A549 (cell line): ENCODE data around the gene TECRL. TPM values are rescaled to one million over a fixed set of nuclear protein-coding genes. Genes with fewer than 3 reads are reported as not detected.

Source experiments
- ATAC-seq, 2 experiments: fragments of 200-7000 bp in 1 of 2; fragments of >200 bp in 1 of 2; cut with Nextera tagmentation in 1 of 2; cut with Tn5 transposase in 1 of 2; 3 replicates each; pipeline versions ENCODE4 v1.8.0 to v1.9.1; 2018 to 2020; ENCODE audit warnings: mild to moderate bottlenecking in 1 of 2, moderate library complexity in 1 of 2
- CTCF ChIA-PET: fragments of 300-600 bp; sonication (Branson Sonifier 250); formaldehyde crosslinking; extraction: SDS; loops from one replicate; lab custom pipeline; 2021; ENCODE audit warnings: antibody characterized with exemption, inconsistent platforms; lab: Yijun Ruan, JAX
- POLR2A ChIA-PET: fragments of 350-600 bp; formaldehyde crosslinking; extraction: SDS; loops from one replicate; lab custom pipeline; 2021; ENCODE audit warnings: antibody characterized with exemption, inconsistent platforms; lab: Yijun Ruan, JAX
- DNase-seq, 2 experiments: peaks; one replicate each; pipeline versions ENCODE4 v3.0.0 to v3.0.0-alpha.2; 2011 to 2016; ENCODE audit warnings: low read depth in 1 of 2, low spot score in 1 of 2
- FAIRE-seq: peaks from 2 replicates; lab custom pipeline; 2011; peaks lifted over from hg19 to GRCh38; lab: Jason Lieb, UNC
- H3K27ac ChIP-seq, 2 experiments: fragments of >200 bp; sonication (Bioruptor Twin); formaldehyde crosslinking; 3 replicates each; pipeline ENCODE4 v1.5.1; 2016 to 2017
- H3K4me1 ChIP-seq: fragments of >200 bp; sonication (Bioruptor Twin); formaldehyde crosslinking; 3 replicates; pipeline ENCODE4 v1.6.1; 2016
- H3K4me2 ChIP-seq: fragments of >200 bp; sonication (Bioruptor Twin); formaldehyde crosslinking; 3 replicates; pipeline ENCODE4 v1.6.1; 2016
- H3K4me3 ChIP-seq: fragments of >200 bp; sonication (Bioruptor Twin); formaldehyde crosslinking; 3 replicates; pipeline ENCODE4 v1.5.1; 2016
- H3K9me3 ChIP-seq: fragments of >200 bp; sonication (Bioruptor Twin); formaldehyde crosslinking; 3 replicates; pipeline ENCODE4 v1.6.1; 2016
- CBX8 ChIP-seq: fragments of 200-600 bp; sonication (generic); IDR thresholded peaks from 2 replicates; pipeline ENCODE4 v1.6.1; 2016
- EHF ChIP-seq: fragments of 250-450 bp; sonication (Bioruptor Pico); IDR thresholded peaks from 2 replicates; pipeline ENCODE4 v1.5.0; 2020; ENCODE audit warnings: mild to moderate bottlenecking
- EHMT2 ChIP-seq: fragments of 200-600 bp; sonication (generic); IDR thresholded peaks from 2 replicates; pipeline ENCODE4 v1.6.1; 2016; ENCODE audit warnings: antibody characterized with exemption, low read depth, mild to moderate bottlenecking, moderate library complexity
- EP300 ChIP-seq, 2 experiments: fragments of >200 bp; sonication (Bioruptor Twin); formaldehyde crosslinking; IDR thresholded peaks; 2 replicates in 1 of 2; 3 replicates in 1 of 2; pipeline ENCODE4 v1.6.1; 2016 to 2017
- FOSB ChIP-seq: fragments of 250-450 bp; sonication (Bioruptor Pico); IDR thresholded peaks from 2 replicates; pipeline ENCODE4 v1.5.0; 2020; ENCODE audit warnings: mild to moderate bottlenecking, moderate library complexity
- FOSL2 ChIP-seq, 2 experiments: fragments of 450-650 bp in 1 of 2; fragments of >200 bp in 1 of 2; sonication (Bioruptor Twin) in 1 of 2; formaldehyde crosslinking; IDR thresholded peaks; 2 replicates each; pipeline versions ENCODE4 v1.5.0 to v1.6.1; 2016 to 2020; ENCODE audit warnings: mild to moderate bottlenecking in 1 of 2, moderate library complexity in 1 of 2
- GATA3 ChIP-seq: IDR thresholded peaks from 2 replicates; pipeline ENCODE4 v1.6.1; 2012; ENCODE audit warnings: borderline replicate concordance
- HOXB13 ChIP-seq: fragments of 250-450 bp; sonication (Bioruptor Pico); IDR thresholded peaks from 2 replicates; pipeline ENCODE4 v1.5.0; 2020; ENCODE audit warnings: low read depth, mild to moderate bottlenecking, moderate library complexity
- KDM1A ChIP-seq: fragments of 200-600 bp; sonication (generic); IDR thresholded peaks from 2 replicates; pipeline ENCODE4 v1.6.1; 2016; ENCODE audit warnings: low read depth, mild to moderate bottlenecking
- KDM5A ChIP-seq: fragments of 200-600 bp; sonication (generic); IDR thresholded peaks from 2 replicates; pipeline ENCODE4 v1.6.1; 2016; ENCODE audit warnings: antibody characterized with exemption, mild to moderate bottlenecking
- MAFK ChIP-seq: fragments of 450-650 bp; IDR thresholded peaks from 2 replicates; pipeline ENCODE4 v1.6.1; 2014; ENCODE audit not compliant: partially characterized antibody
- MAZ ChIP-seq: fragments of 150-350 bp; IDR thresholded peaks from 2 replicates; pipeline ENCODE4 v1.6.1; 2014; ENCODE audit warnings: antibody characterized with exemption, low read depth, low read length, borderline replicate concordance
- NFE2L2 ChIP-seq: fragments of 150-350 bp; conservative IDR thresholded peaks from 2 replicates; pipeline ENCODE4 v1.6.1; 2014; ENCODE audit warnings: low read length
- POLR2A ChIP-seq: IDR thresholded peaks from 2 replicates; pipeline ENCODE4 v1.6.1; 2012; ENCODE audit warnings: mild to moderate bottlenecking, low read length
- RARB ChIP-seq: fragments of 250-450 bp; sonication (Bioruptor Pico); IDR thresholded peaks from 2 replicates; pipeline ENCODE4 v1.8.0; 2021; ENCODE audit warnings: mild to moderate bottlenecking, moderate library complexity
- RNF2 ChIP-seq: fragments of 200-600 bp; sonication (generic); IDR thresholded peaks from 2 replicates; pipeline ENCODE4 v1.6.1; 2016; ENCODE audit warnings: low read depth, mild to moderate bottlenecking, antibody characterized with exemption, moderate library complexity, borderline replicate concordance
- TP53 ChIP-seq: fragments of 250-450 bp; sonication (Bioruptor Pico); IDR thresholded peaks from 2 replicates; pipeline ENCODE4 v1.5.0; 2021; ENCODE audit warnings: mild to moderate bottlenecking, moderate library complexity
- ZC3H11A ChIP-seq: fragments of 450-650 bp; IDR thresholded peaks from 2 replicates; pipeline ENCODE4 v1.6.1; 2014; ENCODE audit warnings: antibody characterized with exemption, mild to moderate bottlenecking
- WGBS: methylation state at CpG from one replicate; pipeline ENCODE4 v1.1.6; 2017; ENCODE audit errors: missing lambda C conversion rate; 5-methylcytosine and 5-hydroxymethylcytosine counted together
- polyA plus RNA-seq, 4 experiments: library from polyadenylated mRNA; depleted of rRNA in 3 of 4; stranded (reverse); fragments of >200 nt; fragmentation: RNase III in 1 of 4; extraction: RNeasy Plus Mini Kit Qiagen cat#74134 plus additional on column Dnase treatment in 1 of 4; gene quantifications; 2 replicates in 3 of 4; 3 replicates in 1 of 4; pipeline ENCODE4 v1.2.3, GENCODE V29; 2011 to 2017
- TF ChIP-seq, protein P1 (sequence below): fragments of >200 bp; sonication (Bioruptor Twin); formaldehyde crosslinking; IDR thresholded peaks from 3 replicates; pipeline ENCODE4 v1.5.1; 2016
- TF ChIP-seq, protein P2 (sequence below): fragments of 250-450 bp; sonication (Bioruptor Pico); IDR thresholded peaks from 2 replicates; pipeline ENCODE4 v1.5.0; 2021; ENCODE audit warnings: mild to moderate bottlenecking, moderate library complexity, borderline replicate concordance
- TF ChIP-seq, protein P3 (sequence below): IDR thresholded peaks from 2 replicates; pipeline ENCODE4 v1.6.1; 2012
- TF ChIP-seq, protein P4 (sequence below): IDR thresholded peaks from 2 replicates; pipeline ENCODE4 v1.6.1; 2012

Gene TECRL
- polyA plus RNA-seq, 2 of the 4 experiments (the other 2 are of a cell fraction), result not detected

DNA sequence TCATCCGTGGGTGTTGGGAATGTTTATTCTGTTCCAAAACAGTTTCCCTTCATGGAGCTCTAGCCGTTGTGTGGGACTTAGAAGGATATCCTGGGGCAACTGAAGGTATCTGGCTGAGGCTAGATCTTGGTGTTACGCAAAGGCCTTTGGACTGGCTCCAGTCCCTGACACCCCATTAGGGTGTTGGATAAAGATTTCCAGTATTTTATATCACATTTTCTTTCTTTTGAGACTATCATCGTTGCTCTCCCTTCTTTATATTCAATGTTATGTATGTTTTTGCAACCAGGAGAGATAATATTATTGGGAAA, 103.0 kb downstream of the TECRL start:
- H3K27ac ChIP-seq, result no peak overlapping the region
- H3K4me3 ChIP-seq, result no peak overlapping the region
- WGBS, result 34% methylated on average over 4 of the region's 4 CpGs
- no peak overlapping the region for H3K4me2 ChIP-seq
- TF ChIP-seq, protein P1, sequence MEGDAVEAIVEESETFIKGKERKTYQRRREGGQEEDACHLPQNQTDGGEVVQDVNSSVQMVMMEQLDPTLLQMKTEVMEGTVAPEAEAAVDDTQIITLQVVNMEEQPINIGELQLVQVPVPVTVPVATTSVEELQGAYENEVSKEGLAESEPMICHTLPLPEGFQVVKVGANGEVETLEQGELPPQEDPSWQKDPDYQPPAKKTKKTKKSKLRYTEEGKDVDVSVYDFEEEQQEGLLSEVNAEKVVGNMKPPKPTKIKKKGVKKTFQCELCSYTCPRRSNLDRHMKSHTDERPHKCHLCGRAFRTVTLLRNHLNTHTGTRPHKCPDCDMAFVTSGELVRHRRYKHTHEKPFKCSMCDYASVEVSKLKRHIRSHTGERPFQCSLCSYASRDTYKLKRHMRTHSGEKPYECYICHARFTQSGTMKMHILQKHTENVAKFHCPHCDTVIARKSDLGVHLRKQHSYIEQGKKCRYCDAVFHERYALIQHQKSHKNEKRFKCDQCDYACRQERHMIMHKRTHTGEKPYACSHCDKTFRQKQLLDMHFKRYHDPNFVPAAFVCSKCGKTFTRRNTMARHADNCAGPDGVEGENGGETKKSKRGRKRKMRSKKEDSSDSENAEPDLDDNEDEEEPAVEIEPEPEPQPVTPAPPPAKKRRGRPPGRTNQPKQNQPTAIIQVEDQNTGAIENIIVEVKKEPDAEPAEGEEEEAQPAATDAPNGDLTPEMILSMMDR, result no peak
- TF ChIP-seq EP300 (IDR thresholded peaks at IDR 0.05) (no peak), MAFK (no peak), FOSL2 (IDR thresholded peaks at IDR 0.05) (no peak), FOSL2 (CRISPR knock-in tag; IDR thresholded peaks at IDR 0.05) (no peak), KDM5A (no peak), FOSB (CRISPR knock-in tag) (no peak), MAZ (no peak), TP53 (no peak), CBX8 (no peak), RARB (CRISPR knock-in tag) (no peak)
- TF ChIP-seq, protein P2, sequence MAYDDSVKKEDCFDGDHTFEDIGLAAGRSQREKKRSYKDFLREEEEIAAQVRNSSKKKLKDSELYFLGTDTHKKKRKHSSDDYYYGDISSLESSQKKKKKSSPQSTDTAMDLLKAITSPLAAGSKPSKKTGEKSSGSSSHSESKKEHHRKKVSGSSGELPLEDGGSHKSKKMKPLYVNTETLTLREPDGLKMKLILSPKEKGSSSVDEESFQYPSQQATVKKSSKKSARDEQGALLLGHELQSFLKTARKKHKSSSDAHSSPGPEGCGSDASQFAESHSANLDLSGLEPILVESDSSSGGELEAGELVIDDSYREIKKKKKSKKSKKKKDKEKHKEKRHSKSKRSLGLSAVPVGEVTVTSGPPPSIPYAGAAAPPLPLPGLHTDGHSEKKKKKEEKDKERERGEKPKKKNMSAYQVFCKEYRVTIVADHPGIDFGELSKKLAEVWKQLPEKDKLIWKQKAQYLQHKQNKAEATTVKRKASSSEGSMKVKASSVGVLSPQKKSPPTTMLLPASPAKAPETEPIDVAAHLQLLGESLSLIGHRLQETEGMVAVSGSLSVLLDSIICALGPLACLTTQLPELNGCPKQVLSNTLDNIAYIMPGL, result no peak
- TF ChIP-seq, protein P3, sequence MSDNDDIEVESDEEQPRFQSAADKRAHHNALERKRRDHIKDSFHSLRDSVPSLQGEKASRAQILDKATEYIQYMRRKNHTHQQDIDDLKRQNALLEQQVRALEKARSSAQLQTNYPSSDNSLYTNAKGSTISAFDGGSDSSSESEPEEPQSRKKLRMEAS, result no peak
- no peaks in the 10 kb centered on the region for H3K4me1 ChIP-seq
- no peaks in the 10 kb centered on the region for H3K9me3 ChIP-seq
- no peak for ATAC-seq
- ChIA-PET CTCF (no interaction called here), POLR2A (no interaction called here)
- no peak for FAIRE-seq
- DNase-seq, result no peak

DNA sequence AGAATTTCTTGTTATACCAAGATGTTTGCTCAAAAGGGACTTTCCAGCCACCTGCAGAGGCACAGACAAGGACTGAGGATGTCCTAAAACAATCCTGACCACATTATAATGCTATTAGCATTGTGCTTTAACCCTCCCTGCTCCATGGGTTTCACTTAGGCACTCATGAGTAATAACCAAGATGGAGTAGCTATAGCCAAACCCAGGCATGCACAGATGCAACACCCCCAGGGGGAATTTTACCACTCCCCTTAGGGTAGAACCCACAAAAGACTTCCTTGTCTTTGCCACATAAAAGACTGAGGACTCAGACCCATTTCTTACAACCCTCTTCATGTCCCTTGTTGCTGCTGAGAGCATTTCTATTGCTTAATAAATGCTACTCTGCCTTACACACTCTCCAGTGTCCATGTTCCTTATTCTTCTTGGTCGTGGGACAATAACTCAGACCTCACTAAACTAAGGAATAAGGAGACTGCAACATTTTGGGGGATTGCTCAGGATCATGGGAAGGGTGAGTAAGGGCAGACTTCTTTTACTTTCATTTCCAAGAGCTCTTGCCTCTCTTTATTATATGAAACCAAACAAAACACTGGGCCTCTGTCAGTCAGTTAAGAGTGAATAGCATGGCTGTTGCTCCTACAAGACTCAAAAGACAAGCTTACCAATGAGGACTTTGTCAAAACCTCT, 103.5 kb downstream of the TECRL start:
- DNase-seq, result no peak
- CTCF ChIA-PET, result no interaction called here

More for the DNA sequence above, 103.5 kb downstream of the TECRL start:
- Histone ChIP-seq H3K4me2 (no peak overlapping the region), H3K27ac (no peak overlapping the region), H3K4me3 (no peak overlapping the region), H3K9me3 (no peaks in the 10 kb centered on the region), H3K4me1 (no peaks in the 10 kb centered on the region)
- POLR2A ChIA-PET, result no interaction called here
- ATAC-seq (no peak), FAIRE-seq (no peak)
- TF ChIP-seq MAFK (no peak), KDM1A (no peak), EHMT2 (no peak), TP53 (no peak), POLR2A (no peak), HOXB13 (CRISPR knock-in tag) (no peak), FOSB (CRISPR knock-in tag) (no peak), ZC3H11A (no peak), RNF2 (no peak), FOSL2 (IDR thresholded peaks at IDR 0.05) (no peak), FOSL2 (CRISPR knock-in tag; IDR thresholded peaks at IDR 0.05) (no peak), EHF (CRISPR knock-in tag) (no peak), GATA3 (no peak), NFE2L2 (no peak)
- TF ChIP-seq, protein P4, sequence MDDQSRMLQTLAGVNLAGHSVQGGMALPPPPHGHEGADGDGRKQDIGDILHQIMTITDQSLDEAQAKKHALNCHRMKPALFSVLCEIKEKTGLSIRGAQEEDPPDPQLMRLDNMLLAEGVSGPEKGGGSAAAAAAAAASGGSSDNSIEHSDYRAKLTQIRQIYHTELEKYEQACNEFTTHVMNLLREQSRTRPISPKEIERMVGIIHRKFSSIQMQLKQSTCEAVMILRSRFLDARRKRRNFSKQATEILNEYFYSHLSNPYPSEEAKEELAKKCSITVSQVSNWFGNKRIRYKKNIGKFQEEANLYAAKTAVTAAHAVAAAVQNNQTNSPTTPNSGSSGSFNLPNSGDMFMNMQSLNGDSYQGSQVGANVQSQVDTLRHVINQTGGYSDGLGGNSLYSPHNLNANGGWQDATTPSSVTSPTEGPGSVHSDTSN, result no peak
- TF ChIP-seq, protein P1, result no peak
- WGBS, result 0% methylated on average over 1 of the region's 1 CpG
